Measurements from ENCODE around the gene HELZ2. TPM values are rescaled to one million over a fixed set of nuclear protein-coding genes. Genes with fewer than 3 reads are reported as not detected.
"Not testable (repeated sequence)": the region's sequence is repeated elsewhere in the genome, so short reads cannot be mapped to it uniquely, and the experiment has no call there.

HELZ2 gene
- total RNA-seq, 1 donor = 27.0 TPM

- no peak overlapping the region for H3K4me3 ChIP-seq (ENCODE audit: low read depth, low read length)
- TF ChIP-seq CTCF (IDR thresholded peaks at IDR 0.05; ENCODE audit: insufficient read depth, low read length) = no peak
- no peak for DNase-seq (ENCODE audit: low read depth)
These were observed 36.8 kb upstream of the HELZ2 start for GRCh38 chr20:63610581-63611435.

- no peak overlapping the region for H3K4me3 ChIP-seq (ENCODE audit: low read depth, low read length)
- DNase-seq (ENCODE audit: low read depth) = no peak
- TF ChIP-seq CTCF (IDR thresholded peaks at IDR 0.05; ENCODE audit: insufficient read depth, low read length) = no peak
These were observed 32.6 kb upstream of the HELZ2 start for GRCh38 chr20:63606686-63607085.

- DNase-seq (ENCODE audit: low read depth) = no peak
- TF ChIP-seq CTCF (IDR thresholded peaks at IDR 0.05; ENCODE audit: insufficient read depth, low read length) = no peak
These were observed 28.3 kb upstream of the HELZ2 start for GRCh38 chr20:63602321-63602720.

GRCh38 chr20:63601679-63602078 is 27.6 kb upstream of the HELZ2 start:
- not testable (repeated sequence) for H3K4me3 ChIP-seq (ENCODE audit: low read depth, low read length); DNase-seq (ENCODE audit: low read depth)

More at GRCh38 chr20:63602321-63602720, 28.3 kb upstream of the HELZ2 start:
- H3K4me3 ChIP-seq (ENCODE audit: low read depth, low read length) = no peak overlapping the region

- H3K4me3 ChIP-seq (ENCODE audit: low read depth, low read length) = no peak overlapping the region
- no peak for DNase-seq (ENCODE audit: low read depth)
- TF ChIP-seq CTCF (IDR thresholded peaks at IDR 0.05; ENCODE audit: insufficient read depth, low read length) = no peak
These were observed 25.5 kb upstream of the HELZ2 start for GRCh38 chr20:63599396-63600050.

GRCh38 chr20:63598479-63599395 is 24.7 kb upstream of the HELZ2 start:
- no peak for TF ChIP-seq CTCF (IDR thresholded peaks at IDR 0.05; ENCODE audit: insufficient read depth, low read length)
- H3K4me3 ChIP-seq (ENCODE audit: low read depth, low read length) = no peak overlapping the region
- DNase-seq (ENCODE audit: low read depth) = no peak

Measured in fibroblast of the aortic adventitia (primary cell).